B cell (primary cell): ENCODE measurements around the gene ETS1. TPM values are rescaled to one million over a fixed set of nuclear protein-coding genes. Genes with fewer than 3 reads are reported as not detected.

Source experiments
- ATAC-seq: fragments of 200-7000 bp; cut with Tn5 transposase; one replicate; pipeline ENCODE4 v1.10.0; 2021; ENCODE audit warnings: low read depth, mild to moderate bottlenecking, moderate number of reproducible peaks, moderate library complexity
- CTCF ChIA-PET: fragments of 350-600 bp; sonication (Branson Sonifier 250); formaldehyde crosslinking; loops from one replicate; lab custom pipeline; 2021; ENCODE audit warnings: antibody characterized with exemption, inconsistent platforms; lab: Charles Lee
- POLR2A ChIA-PET: fragments of 350-600 bp; sonication (Branson Sonifier 250); formaldehyde crosslinking; loops from one replicate; lab custom pipeline; 2021; ENCODE audit warnings: antibody characterized with exemption; lab: Charles Lee
- DNase-seq: peaks from one replicate; pipeline ENCODE4 v3.0.0; 2013
- H2AFZ ChIP-seq: 2 replicates; pipeline ENCODE4 v1.6.1; 2012; ENCODE audit warnings: mild to moderate bottlenecking, low read depth, low read length; ENCODE audit not compliant: insufficient read depth, poor library complexity, severe bottlenecking
- H3K27ac ChIP-seq, 2 donors: 1 replicate in 1 of 2; 2 replicates in 1 of 2; pipeline ENCODE4 v1.5.1; 2012 to 2013; ENCODE audit warnings: low read length in 2 of 2, mild to moderate bottlenecking in 2 of 2, moderate library complexity in 1 of 2
- H3K27me3 ChIP-seq, 4 experiments: fragments of 200-600 bp in 1 of 4; sonication (generic) in 1 of 4; replicated peaks in 1 of 4; 1 replicate in 2 of 4; 2 replicates in 2 of 4; pipeline versions ENCODE4 v1.6.1 to v1.7.0; 2013 to 2016; ENCODE audit warnings: low read length in 3 of 4, mild to moderate bottlenecking in 2 of 4, mixed read lengths in 1 of 4, moderate library complexity in 1 of 4; ENCODE audit not compliant: insufficient read depth in 4 of 4, control insufficient read depth in 3 of 4; ENCODE audit errors: control extremely low read depth in 1 of 4
- H3K36me3 ChIP-seq, 2 experiments: replicated peaks in 1 of 2; 1 replicate in 1 of 2; 2 replicates in 1 of 2; pipeline versions ENCODE4 v1.6.1 to v1.7.1; 2013; ENCODE audit warnings: low read length in 1 of 2; ENCODE audit not compliant: insufficient read depth in 2 of 2, control insufficient read depth in 1 of 2; ENCODE audit errors: control extremely low read depth in 1 of 2, extremely low read depth in 1 of 2
- H3K4me1 ChIP-seq, 2 donors: fragments of 200-600 bp in 1 of 2; sonication (generic) in 1 of 2; 1 replicate in 1 of 2; 2 replicates in 1 of 2; pipeline versions ENCODE4 v1.5.1 to v1.6.1; 2013 to 2017; ENCODE audit warnings: low read length in 2 of 2; ENCODE audit not compliant: control insufficient read depth in 2 of 2, insufficient read depth in 2 of 2
- H3K4me2 ChIP-seq: replicated peaks from 2 replicates; pipeline ENCODE3; 2012; ENCODE audit warnings: mild to moderate bottlenecking, low read depth, low read length; ENCODE audit not compliant: poor library complexity, severe bottlenecking
- H3K4me3 ChIP-seq, 5 experiments: fragments of 200-600 bp in 1 of 5; sonication (generic) in 1 of 5; 1 replicate in 3 of 5; 2 replicates in 2 of 5; pipeline versions ENCODE4 v1.5.1 to v1.7.0; 2011 to 2016; ENCODE audit warnings: low read length in 4 of 5, mild to moderate bottlenecking in 4 of 5, low read depth in 2 of 5, control low read depth in 1 of 5, moderate library complexity in 1 of 5; ENCODE audit not compliant: insufficient read depth in 1 of 5; ENCODE audit errors: control extremely low read depth in 1 of 5, extremely low read depth in 1 of 5
- H3K79me2 ChIP-seq: fragments of 200-600 bp; sonication (generic); one replicate; pipeline ENCODE4 v1.6.0; 2016; ENCODE audit warnings: low read length; ENCODE audit not compliant: control insufficient read depth, insufficient read depth
- H3K9ac ChIP-seq: fragments of 200-600 bp; sonication (generic); 2 replicates; pipeline ENCODE4 v1.6.1; 2017; ENCODE audit warnings: mild to moderate bottlenecking, low read length, moderate library complexity
- H3K9me3 ChIP-seq, 3 donors: one replicate each; pipeline versions ENCODE4 v1.6.1 to v1.7.1; 2013; ENCODE audit warnings: low read length in 2 of 3; ENCODE audit not compliant: control insufficient read depth in 2 of 3, insufficient read depth in 1 of 3; ENCODE audit errors: control extremely low read depth in 1 of 3
- H4K20me1 ChIP-seq: 2 replicates; pipeline ENCODE4 v1.6.0; 2012; ENCODE audit warnings: mild to moderate bottlenecking, low read length; ENCODE audit not compliant: insufficient read depth, control insufficient read depth, poor library complexity, severe bottlenecking
- H3K27ac Mint-ChIP-seq: one replicate; pipeline ENCODE4 v1.8.0; 2021; ENCODE audit warnings: mixed read lengths
- H3K27me3 Mint-ChIP-seq: one replicate; pipeline ENCODE4 v1.8.0; 2021; ENCODE audit warnings: mixed read lengths
- H3K4me1 Mint-ChIP-seq: one replicate; pipeline ENCODE4 v1.8.0; 2021; ENCODE audit warnings: mixed read lengths
- H3K4me3 Mint-ChIP-seq: one replicate; pipeline ENCODE4 v1.8.0; 2021; ENCODE audit warnings: mixed read lengths
- H3K9me3 Mint-ChIP-seq: one replicate; pipeline ENCODE4 v1.8.0; 2022; ENCODE audit warnings: mixed read lengths; ENCODE audit not compliant: insufficient read depth
- EZH2 ChIP-seq: IDR thresholded peaks from 2 replicates; pipeline ENCODE4 v1.6.1; 2012; ENCODE audit warnings: borderline replicate concordance, low read depth, mild to moderate bottlenecking, moderate library complexity, low read length; ENCODE audit not compliant: insufficient read depth, poor library complexity, severe bottlenecking
- WGBS: methylation state at CpG from one replicate; pipeline ENCODE4 v1.1.5; 2013; ENCODE audit warnings: missing lambda C conversion rate; ENCODE audit not compliant: insufficient coverage; 5-methylcytosine and 5-hydroxymethylcytosine counted together
- intact Hi-C: fragments of 100-400 bp; cut with micrococcal nuclease; formaldehyde crosslinking; loops from one replicate; pipeline ENCODE4 v1.10.0; 2022
- polyA plus RNA-seq: library from polyadenylated mRNA; depleted of rRNA; stranded (reverse); fragments of >200 nt; gene quantifications from 2 replicates; pipeline ENCODE4 v1.2.3, GENCODE V29; 2012
- total RNA-seq, 2 donors: library from RNA; stranded (reverse); fragments of 120-200 nt in 1 of 2; gene quantifications; 1 replicate in 1 of 2; 2 replicates in 1 of 2; pipeline versions ENCODE4 v1.2.3 to v1.2.4, GENCODE V29; 2013 to 2022
- TF ChIP-seq, protein P1 (sequence below): fragments of 200-600 bp; IDR thresholded peaks from one replicate; pipeline ENCODE4 v1.8.0; 2022; ENCODE audit warnings: antibody characterized with exemption, mild to moderate bottlenecking

ETS1 gene
- total and polyA plus RNA-seq, 2 donors (not counting 1 experiment from before 2014, with no cell fraction given) = 115 to 271 TPM

DNA sequence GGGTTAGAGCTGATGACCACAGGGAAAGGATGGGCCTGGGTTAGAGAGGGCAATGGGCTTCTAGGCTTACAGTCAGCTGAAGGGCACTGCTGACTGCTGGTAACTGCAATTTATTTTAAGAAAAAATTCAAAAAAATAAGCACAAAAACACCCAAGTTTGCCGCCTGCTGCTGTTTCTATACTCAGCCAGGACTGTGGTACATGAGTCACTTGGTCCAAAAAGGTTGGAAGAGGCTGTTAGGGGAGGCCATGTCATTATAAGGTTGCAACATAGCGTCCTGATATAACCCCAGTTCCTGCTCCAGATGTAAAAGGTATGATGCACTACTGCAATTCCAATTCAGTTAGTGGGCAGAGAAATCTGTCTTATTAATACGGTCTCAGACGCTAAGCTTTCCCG lies 98.9 kb downstream of the ETS1 start:
- WGBS = 100% methylated on average over 2 of the region's 5 CpGs
- TF ChIP-seq, protein P1, sequence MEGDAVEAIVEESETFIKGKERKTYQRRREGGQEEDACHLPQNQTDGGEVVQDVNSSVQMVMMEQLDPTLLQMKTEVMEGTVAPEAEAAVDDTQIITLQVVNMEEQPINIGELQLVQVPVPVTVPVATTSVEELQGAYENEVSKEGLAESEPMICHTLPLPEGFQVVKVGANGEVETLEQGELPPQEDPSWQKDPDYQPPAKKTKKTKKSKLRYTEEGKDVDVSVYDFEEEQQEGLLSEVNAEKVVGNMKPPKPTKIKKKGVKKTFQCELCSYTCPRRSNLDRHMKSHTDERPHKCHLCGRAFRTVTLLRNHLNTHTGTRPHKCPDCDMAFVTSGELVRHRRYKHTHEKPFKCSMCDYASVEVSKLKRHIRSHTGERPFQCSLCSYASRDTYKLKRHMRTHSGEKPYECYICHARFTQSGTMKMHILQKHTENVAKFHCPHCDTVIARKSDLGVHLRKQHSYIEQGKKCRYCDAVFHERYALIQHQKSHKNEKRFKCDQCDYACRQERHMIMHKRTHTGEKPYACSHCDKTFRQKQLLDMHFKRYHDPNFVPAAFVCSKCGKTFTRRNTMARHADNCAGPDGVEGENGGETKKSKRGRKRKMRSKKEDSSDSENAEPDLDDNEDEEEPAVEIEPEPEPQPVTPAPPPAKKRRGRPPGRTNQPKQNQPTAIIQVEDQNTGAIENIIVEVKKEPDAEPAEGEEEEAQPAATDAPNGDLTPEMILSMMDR = no peak
- no peak for TF ChIP-seq EZH2
- CTCF ChIA-PET = no interaction called here
- H3K4me2 ChIP-seq = no peak overlapping the region
- ATAC-seq (no peak), DNase-seq (no peak)
- Mint-ChIP-seq H3K4me1 (peaks cover 82% of the 10 kb centered on the region), H3K27ac (peak overlapping the region; percentile 77), H3K27me3 (no peaks in the 10 kb centered on the region), H3K4me3 (no peak overlapping the region), H3K9me3 (no peaks in the 10 kb centered on the region)
- no peak overlapping the region for H2AFZ ChIP-seq
- H3K27me3 ChIP-seq = no peaks in the 10 kb centered on the region
- peaks cover 16 to 97% of the 10 kb centered on the region in 2 experiments for H3K36me3 ChIP-seq
- intact Hi-C loops = no loop called here
- no peak overlapping the region for H3K9ac ChIP-seq
- H3K9me3 ChIP-seq = no peaks in the 10 kb centered on the region
- peaks cover 49 to 53% of the 10 kb centered on the region in 2 donors for H3K4me1 ChIP-seq
- no peak overlapping the region for H3K4me3 ChIP-seq
- peak overlapping the region; percentile 3 to 82 for H3K27ac ChIP-seq
- POLR2A ChIA-PET = no interaction called here
- peaks cover 20% of the 10 kb centered on the region for H4K20me1 ChIP-seq
- peaks cover 70% of the 10 kb centered on the region for H3K79me2 ChIP-seq

DNA sequence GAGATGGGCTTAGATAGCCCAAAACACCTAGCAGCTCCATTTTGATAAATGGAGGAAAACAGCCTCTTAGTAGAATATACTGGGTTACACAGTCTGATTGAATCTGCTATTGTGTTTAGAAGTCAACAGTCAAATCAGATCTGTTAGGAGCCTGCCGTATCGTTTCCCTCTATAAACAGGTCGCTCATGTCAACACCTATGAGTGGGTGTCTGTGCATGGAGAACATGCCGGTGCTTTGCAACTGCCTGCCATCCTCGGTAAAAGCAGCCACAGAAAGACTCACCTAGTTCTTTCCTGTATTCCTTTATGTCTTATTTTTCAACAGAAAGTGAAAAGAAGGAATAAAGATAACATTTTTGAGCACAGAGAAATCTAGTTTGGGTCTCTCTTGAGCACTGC lies 99.4 kb downstream of the ETS1 start:
- H3K36me3 ChIP-seq = peaks cover 16 to 96% of the 10 kb centered on the region in 2 experiments
- H3K27ac Mint-ChIP-seq = peak overlapping the region; percentile 74
- no peak overlapping the region for H2AFZ ChIP-seq
- H3K4me3 Mint-ChIP-seq = no peak overlapping the region
- no peaks in the 10 kb centered on the region for H3K9me3 Mint-ChIP-seq
- peaks cover 67% of the 10 kb centered on the region for H3K79me2 ChIP-seq
- intact Hi-C loops = no loop called here
- no peak overlapping the region for H3K4me2 ChIP-seq
- POLR2A ChIA-PET = no interaction called here
- H3K27ac ChIP-seq = peak overlapping the region; percentile 3 to 82
- DNase-seq (no peak), ATAC-seq (no peak)
- no peak overlapping the region for H3K4me3 ChIP-seq
- H3K4me1 Mint-ChIP-seq = peaks cover 82% of the 10 kb centered on the region
- H4K20me1 ChIP-seq = peaks cover 20% of the 10 kb centered on the region
- H3K9me3 ChIP-seq = no peaks in the 10 kb centered on the region
- H3K9ac ChIP-seq = no peak overlapping the region
- H3K4me1 ChIP-seq = peaks cover 49 to 53% of the 10 kb centered on the region in 2 donors
- H3K27me3 ChIP-seq = no peaks in the 10 kb centered on the region
- no peak for TF ChIP-seq EZH2
- H3K27me3 Mint-ChIP-seq = no peaks in the 10 kb centered on the region
- WGBS = 100% methylated on average over 2 of the region's 5 CpGs
- CTCF ChIA-PET = interaction anchor here (1.6 to 1.7 kb wide), 2 partner anchors 32 to 198 kb away, joined by 3 to 5 read pairs; no protein-coding TSS in a partner anchor
